GM18517 (cell line): ENCODE measurements around the gene BAG1.

ENCODE experiments used
- ATAC-seq: cut with Tn5 transposase; IDR thresholded peaks from one replicate; pipeline ENCODE4 v1.9.1; 2021; ENCODE audit warnings: mild to moderate bottlenecking, moderate library complexity; ENCODE audit not compliant: unreplicated experiment

Gene BAG1

DNA sequence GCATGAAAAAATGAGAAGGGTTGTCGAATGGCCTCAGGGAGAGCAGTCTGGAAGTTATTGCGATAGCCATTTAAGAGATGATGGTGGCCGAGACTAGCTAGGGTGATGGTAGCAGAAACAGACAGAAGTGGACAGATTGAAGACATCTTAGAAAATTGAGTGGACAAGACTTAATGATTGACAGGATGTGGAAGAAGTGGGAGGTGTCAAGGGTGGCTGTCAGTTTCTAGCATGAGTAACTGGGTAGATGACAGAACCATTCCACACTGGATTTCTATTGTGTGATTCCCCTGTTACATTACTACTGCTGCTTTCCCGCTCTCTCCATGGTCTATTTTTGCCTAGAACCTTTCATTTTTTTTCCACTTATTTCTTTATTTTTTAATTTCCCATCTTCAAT lies 13.0 kb upstream of the BAG1 start:
- no peak for ATAC-seq

DNA sequence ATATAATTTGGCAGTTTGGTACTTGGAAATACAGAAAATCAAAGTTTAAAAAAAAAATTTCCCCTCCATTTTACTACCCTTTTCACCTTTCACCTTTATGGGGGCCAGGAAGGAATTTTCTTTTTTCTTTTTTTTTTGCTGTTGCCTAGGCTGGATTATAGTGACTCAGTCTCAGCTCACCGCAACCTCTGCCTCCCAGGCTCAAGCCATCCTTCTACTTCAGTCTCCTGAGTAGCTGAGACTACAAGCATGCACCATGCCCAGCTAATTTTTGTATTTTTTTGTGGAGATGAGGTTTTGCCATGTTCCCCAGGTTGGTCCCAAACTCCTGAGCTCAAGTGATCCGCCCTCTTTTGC lies 9.4 kb upstream of the BAG1 start:
- ATAC-seq = no peak

DNA sequence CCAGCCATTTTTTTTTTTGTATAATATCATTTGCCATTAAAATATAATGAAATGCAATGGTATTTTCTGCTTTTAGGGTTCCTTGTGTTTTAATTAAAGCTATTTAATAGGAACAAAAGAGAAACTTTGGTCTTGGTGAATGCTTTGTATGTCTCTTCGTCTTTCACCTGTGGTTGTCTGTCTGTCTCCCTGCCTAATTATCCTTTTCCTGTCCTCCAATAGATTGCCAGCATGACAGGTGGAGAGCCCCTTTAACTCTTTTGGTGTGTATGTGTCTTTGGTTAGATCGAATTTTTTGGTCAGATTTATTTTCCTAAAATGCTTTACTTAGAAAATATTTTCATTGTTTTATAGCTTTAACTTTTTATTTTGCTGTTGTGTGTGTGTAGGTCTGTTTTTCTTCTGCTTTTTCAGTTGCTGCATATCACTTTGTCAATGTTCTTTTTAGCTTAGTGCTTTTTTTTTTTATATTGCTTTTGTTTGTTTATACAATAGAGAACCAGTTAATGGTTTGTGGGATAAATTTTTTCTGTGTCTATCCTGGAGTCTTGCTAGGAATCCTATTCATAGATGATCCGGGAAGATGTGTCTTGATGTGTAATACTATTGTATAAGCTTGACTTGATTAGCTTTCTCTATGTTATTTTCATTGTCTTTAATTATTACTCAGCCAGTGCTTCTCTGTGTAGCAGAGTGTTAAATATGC lies 8.9 kb upstream of the BAG1 start:
- no peak for ATAC-seq

DNA sequence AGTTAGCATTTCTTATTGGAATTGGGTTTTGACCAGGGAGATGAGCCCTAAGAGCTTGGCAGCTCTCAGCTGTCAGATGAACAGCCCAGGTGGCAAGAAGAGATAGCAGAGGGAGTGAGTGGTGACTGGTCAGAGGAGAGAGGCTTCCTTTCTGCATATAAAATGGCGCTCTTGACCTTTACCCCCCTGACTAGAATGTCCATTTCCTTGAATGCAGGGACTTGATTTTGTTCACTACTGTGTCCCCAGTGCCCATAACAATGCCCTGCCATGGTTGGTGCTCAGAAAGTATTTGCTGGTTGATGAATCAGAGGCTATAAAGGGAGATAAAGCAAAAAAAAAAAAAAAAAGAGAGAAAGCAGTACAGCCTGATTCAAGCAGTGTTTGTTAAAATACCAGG lies 7.6 kb upstream of the BAG1 start:
- no peak for ATAC-seq

DNA sequence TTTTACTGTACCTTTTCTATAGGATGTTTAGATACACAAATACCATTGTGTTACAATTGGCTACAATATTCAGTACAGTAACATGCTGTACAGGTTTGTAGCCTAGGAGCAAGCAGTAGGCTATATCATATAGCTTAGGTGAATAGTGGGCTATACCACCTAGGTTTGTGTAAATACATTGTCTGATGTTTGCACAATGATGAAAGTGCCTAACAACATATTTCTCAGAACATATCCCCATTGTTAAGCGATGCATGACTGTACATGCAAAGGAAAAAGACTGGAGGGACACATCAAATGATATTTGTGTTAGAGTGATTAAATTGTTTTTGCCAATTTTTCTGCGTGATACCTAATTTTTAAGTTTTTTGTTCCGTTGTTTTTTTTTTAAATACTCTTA lies 5.6 kb upstream of the BAG1 start:
- ATAC-seq = no peak

DNA sequence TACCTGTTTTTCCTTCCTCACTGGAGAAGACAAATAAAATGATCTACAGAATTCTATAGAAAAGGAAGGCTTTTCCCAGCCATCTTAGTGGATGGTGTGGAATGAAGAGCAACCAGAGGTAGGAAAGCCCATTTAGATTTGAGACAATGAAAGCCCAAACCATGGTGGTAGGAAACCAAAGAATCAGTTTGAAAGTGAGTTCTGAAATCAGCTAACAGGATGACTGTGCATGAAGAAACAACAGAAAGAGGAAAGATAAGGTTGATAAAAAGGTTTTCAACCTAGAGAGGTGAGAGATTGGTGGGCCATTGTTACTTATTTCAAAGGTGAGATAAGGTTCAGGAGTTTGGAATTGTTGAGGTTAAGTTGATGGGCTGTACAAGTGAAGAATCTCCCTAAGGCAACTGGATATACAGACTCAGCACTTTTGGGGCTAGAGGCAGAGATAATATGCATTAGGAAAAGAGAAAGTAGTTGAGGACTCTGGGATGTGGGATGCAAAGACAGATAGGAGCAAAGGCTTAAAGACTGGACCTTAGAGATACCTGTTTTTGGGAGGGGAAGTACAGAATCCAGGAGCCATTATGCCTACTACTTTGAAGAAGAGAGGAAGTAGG lies 2.8 kb upstream of the BAG1 start:
- ATAC-seq = no peak

DNA sequence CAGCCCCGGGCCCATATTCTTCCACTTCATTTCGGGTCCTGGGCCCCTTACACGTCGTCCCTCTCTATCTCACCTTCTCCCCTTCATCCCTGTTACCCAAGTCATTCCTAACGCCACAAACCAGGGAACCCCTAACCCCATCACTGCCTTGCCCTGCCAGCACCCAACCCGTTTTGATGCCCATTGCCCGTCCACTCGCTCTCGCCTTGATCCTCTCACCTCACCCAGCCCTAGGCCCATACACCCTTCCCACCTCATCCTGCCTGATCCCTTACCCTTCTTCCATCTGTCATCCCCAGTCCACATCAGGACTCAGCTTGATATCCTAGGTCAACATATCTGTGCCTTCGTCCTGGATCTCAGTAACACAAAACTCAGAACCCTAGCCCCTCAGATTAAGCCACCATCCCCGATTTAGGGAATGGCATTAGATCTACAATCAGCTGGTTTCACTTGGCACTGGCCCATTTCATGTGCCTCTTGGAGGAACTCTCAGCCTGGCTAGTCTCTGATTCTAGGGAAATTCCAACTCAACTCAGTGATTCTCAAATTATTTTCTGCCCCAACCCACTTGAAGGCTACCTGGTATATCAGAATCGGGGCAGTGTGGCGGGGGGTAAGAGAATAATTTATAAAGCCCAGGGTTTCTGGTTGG lies 830 bp upstream of the BAG1 start:
- ATAC-seq = no peak

DNA sequence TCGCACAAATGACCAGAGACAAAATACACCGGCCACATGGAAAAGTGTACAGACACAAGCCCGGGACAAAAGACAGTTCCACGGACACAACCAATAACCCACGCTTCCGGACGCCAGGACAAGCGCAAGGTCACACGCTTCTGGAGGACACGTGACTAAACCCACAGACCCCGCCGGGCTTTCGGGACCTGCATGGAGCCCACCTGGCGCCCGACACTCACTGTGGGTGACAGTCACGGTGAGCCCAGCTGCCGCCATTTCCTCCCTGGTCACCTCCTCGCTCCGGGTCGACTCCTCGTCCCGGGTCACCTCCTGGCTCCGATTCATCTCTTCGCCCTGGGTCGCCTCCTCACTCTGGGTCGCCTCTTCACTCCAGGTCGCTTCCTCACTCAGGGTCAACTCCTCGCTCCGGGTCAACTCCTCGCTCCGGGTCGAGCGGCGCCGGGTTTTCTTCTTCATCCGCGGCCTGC lies 470 bp downstream of the BAG1 start:
- peak; percentile 19 for ATAC-seq

DNA sequence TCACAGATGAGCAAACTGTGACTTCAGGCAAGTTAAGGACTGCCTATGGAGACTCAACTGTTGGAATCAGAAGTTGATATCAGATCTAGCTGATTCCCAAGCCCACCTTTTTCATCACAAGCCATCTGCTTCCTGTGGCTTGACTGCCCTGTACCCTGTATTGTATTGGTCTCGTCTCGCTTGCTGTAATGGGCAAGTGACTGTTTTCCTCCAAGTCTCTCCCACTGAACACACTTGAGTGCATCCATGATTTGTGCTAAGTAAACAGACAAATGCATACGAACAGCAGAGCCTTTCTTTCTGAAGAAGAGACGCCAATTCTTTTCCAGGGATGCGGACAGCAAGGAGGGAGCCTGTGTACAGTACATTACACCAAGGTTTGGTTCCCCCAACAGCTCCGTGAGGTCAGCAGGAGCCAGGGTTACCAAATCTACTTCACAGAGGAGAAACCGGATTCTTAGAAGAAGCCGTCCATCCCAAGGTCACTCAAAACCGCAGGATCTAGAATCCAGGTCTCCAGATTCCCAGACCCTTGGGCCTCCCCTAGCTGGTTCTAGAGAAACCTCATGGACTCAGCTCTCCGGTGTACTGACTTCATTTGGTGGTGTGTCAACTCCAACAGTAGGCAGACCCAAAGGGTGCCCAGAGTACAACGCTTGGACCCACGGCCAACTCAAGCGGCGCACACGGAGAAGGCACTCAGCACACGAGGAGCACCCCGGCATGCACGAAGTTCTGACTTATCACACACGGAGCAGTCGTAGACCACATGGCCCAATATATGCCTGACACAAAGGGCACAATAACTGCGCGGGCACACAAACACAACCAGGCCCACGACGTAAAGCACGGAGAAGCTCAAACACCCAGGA lies 1.1 kb downstream of the BAG1 start:
- no peak for ATAC-seq

DNA sequence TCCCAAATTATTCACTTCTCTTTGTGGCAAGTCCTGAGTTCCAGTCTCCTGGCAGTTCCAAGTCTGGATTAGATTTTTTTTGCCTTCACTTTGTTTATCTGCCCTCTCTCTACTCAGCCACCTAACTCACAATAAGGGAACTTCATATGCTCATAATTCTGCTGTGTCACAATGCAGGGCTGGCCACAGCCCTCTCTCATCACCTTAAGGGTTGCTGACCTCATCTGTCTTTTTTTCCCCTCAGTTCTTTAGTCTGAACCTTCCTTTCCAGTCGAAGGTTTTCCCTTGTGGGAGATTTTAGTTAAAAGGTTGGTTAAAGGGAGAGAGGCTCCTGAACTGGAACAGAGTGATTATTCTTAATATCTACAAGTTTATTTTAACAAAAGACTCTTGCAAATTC lies 4.1 kb downstream of the BAG1 start:
- ATAC-seq = no peak

DNA sequence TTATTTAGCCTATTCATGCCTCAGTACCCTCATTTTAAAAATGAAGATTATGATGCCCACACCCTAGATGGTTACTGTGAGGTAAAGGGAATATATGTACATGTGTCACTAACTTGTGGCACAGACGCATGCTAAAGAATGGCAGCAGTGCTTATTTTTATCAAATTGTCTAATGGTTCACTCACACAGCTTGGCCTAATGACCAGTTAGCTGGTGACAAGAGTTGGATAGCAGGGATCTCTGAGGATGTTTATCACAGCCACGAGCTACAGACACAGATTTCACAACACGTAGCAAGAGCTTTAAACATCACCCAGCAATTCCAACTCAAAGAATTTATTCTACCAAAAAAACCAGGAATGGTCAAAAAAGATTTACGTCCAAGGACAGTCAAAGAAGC lies 7.2 kb downstream of the BAG1 start:
- no peak for ATAC-seq

DNA sequence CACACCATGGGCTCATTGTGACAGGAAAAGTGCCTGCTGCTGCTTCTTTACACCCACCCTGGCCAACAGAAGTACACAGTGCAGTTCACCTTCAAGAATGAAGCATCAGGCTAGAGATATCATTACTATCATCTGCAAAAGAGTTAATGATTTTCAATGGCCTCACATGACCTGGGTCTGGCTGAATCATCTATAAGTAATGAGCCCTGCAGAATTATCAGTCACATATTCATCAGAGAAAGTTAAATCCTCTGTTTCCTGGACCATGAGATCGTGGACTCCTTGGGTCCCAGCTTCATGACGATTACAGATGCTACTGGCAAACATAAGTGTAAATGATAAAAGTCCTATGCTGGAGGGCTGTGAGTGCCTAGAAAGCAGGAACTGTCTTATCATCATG lies 8.3 kb downstream of the BAG1 start:
- no peak for ATAC-seq

DNA sequence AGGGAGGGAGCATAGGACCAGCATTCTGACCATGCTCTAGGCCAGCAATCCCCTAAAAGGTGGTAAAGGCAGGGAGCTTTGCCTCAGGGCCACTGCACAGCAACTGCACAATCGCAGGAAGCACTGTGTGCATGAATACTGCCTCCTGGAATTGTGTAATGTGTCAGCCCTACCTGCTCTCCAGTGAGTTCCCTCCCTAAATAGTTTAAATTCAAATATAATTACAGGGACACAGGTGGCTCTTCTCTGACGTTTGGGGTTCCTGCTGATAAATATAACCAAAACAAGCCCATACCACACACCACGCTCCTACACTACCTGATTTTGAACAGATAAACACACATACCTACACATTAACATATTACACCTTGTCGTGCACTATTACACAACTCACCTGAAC lies 9.0 kb downstream of the BAG1 start:
- ATAC-seq = no peak

DNA sequence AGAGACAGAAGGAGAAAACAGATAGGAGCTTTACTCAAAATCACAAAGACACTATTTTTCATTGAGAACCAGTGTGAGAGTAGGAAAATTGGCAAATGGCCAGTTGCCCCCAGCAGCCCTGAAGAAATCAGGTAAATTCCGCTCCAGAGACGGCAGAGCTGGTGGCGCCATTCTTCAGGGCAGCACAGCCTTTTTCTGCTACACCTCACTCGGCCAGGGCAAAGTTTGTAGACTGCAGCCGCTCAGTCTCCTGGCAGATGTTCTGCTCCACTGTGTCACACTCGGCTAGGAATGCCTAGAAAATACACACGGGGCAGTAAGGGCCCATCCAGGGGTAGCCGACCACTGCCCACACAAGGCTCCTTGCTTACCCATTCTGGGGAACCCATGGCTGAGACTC lies 9.5 kb downstream of the BAG1 start:
- ATAC-seq = no peak

DNA sequence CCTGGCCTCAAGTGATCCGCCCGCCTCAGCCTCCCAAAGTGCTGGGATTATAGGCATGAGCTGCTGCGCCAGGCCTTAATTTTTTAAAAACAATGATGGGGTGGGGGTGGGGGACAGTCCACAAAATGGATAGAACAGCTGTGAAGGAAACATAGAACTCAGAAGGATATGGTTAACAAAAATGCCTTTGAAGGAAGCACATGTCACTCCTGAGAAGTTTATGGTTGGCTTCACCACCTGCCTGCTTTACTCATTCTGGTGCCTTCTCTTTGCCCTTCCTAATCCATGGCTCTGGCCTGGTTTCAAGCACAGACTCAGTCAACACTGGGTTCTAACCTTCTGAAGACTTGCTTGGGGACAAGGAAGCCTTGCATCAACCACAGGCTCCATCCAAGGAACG lies 10.3 kb downstream of the BAG1 start:
- no peak for ATAC-seq

DNA sequence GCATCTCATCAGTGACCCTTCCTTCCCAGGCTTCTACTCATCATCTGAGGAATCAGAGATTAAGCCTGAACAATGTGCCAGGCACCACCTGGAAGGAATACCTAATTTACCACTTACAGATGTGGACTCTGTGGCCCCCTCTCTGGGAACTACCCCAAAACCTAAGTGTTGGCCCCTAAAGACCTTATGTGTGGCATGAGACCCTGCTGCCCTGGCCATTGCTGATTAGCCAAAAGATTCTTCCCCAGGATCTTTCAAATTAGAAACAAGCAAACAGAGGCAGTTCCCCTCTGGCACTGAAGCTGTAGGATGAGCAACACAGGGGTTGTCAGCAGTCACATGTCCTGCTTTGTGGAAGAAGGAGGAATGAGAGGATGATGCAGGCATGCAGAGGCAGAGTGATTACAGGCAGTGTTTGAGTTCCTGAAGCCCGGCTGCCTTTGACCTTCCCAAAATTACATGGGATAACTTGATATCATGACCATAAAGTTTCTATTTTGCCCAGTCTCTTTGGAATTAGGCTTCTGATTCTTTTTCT lies 14.0 kb downstream of the BAG1 start:
- no peak for ATAC-seq

DNA sequence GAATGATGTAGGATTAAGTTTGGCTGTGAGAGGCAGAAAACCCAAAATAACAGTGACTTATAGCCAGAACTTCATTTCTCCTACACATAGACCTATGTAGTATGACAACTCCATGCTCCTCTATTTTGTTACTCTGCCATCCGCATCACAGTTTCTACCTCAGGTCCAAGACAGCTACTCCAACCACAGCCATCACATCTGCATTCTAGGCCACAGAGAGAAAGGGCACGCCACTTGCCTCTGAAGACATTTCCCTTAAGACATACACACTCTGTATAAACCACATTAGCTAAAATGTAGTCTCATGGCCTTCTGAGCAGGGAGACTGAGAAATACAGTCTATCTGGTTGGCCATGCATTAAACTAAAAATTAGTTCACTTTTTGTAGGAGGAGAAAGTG lies 14.5 kb downstream of the BAG1 start:
- no peak for ATAC-seq

DNA sequence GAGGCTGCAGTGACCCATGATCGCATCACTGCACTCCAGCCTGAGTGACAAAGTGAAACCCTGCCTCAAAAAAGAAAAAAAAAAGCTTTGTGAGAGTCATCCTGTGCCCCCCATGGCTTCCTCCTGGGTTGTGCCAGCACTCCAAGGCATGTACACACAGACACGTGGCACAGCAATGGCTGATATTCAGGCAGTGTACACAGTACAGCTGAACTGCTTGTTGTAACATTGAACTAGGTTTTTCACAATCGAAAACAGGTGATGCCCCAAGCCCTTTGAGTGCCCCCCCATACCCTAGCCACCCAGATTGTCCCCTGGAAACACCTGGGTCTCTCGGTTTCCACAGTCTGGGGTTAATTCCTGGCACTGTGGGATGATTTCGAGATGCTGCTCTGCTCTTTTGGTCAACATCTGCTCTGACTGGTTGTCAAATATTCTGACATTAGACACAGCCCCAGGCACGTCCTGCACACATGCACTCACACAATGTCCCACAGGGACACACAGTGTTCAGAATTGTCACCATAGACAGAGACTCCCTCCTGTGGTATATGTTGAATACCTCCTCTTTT lies 15.3 kb downstream of the BAG1 start:
- peak; percentile 57 for ATAC-seq

DNA sequence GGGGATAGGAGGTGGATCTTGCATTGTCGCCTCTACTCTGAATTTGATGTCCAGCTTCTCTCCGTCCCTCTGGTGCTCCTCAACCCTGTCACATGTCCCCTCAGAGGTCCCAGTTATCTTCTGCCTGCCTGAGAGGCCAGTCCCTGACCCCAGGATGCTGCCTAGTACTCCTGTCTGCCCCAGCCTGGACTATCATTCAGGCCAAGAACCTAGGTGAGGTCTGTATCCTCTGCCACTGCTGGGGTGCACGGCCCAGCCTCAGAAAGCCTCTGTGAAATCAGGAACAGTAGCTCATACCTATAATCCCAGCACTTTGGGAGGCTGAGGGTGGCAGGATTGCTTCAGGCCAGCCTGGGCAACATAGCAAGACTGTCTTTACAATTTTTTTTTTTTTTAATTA lies 15.9 kb downstream of the BAG1 start:
- ATAC-seq = no peak

DNA sequence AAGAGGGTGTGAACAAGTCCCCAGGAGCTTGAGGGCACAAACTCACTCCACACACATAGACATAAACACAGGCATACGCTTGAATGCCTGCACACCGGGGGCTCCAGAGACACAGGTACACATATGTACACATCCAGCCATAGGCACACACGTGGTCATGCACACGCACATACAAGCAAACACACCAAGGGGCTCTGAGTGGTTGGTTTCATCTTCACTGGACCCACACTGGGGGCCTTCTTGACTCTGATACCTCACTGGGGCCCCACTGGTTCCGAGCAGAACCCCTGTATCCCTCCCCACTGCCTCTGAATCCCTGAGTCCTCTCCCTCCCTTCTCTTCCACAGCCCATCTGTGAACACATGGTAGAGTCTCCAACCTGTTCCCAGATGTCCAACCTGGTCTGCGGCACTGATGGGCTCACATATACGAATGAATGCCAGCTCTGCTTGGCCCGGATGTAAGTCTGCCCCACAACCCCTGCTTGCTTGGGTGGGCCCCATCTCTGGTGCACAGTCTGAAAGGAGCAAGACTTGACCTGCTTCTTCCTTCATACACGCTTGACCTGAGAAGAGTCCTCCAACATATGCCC lies 18.1 kb downstream of the BAG1 start:
- no peak for ATAC-seq

DNA sequence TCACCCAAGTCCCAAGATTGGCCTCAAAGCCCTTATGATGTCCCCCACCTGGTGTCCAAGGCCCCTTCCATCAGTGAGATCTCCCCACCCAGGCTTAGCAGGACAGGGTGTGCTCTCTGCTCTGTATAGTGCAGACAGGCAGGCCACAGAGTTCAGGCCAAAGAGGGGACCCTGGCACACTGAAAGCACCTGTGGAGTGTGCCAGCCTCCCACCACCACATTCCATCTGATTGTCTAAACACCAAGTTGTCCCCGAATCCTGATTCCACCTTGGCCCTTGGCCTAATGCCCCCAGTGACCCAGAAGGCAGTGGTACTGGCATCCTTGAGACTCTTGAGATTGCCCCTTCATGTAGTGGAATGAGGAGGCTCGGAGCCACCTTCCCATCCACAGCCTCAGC lies 19.2 kb downstream of the BAG1 start:
- ATAC-seq = no peak
